Measurements from ENCODE around the gene BEST4. TPM values are rescaled to one million over a fixed set of nuclear protein-coding genes. Genes with fewer than 3 reads are reported as not detected.
A peak's percentile ranks its signal among the peaks of the same experiment; 100 is the strongest.
"Not testable (repeated sequence)": the region's sequence is repeated elsewhere in the genome, so short reads cannot be mapped to it uniquely, and the experiment has no call there.

Gene BEST4
- total RNA-seq, 8 experiments from 2014 or later: 0.13 to 0.95 (median 0.27) TPM; not detected in 1

GRCh38 chr1:44817307-44817706 lies 29.3 kb upstream of the BEST4 start:
- in situ Hi-C loops (cut with MboI; ENCODE audit: low pct_unique_long_range_greater_than_20kb in 2 of 9, low sequenced_read_pairs in 9 of 9, unreplicated experiment in 9 of 9): no loop called here
- ATAC-seq (replicated peaks in 6 of 8): no peak
- H3K27ac ChIP-seq: no peak overlapping the region

GRCh38 chr1:44815926-44816325 lies 28.0 kb upstream of the BEST4 start:
- H3K27ac ChIP-seq; in situ Hi-C loops (cut with MboI; ENCODE audit: low pct_unique_long_range_greater_than_20kb in 2 of 9, low sequenced_read_pairs in 9 of 9, unreplicated experiment in 9 of 9); ATAC-seq (replicated peaks in 6 of 8); H3K4me3 ChIP-seq: not testable (repeated sequence)
- WGBS, 10 experiments: 84 to 100% (median 92%) methylated on average over 2 to 9 of the region's 9 CpGs; no CpG with 5 or more reads in 4 of the 10 experiments
- peaks cover 16 to 28% of the 10 kb centered on the region in 2 donors for H3K4me1 ChIP-seq (replicated peaks in 1 of 2)

More at GRCh38 chr1:44817307-44817706, 29.3 kb upstream of the BEST4 start:
- WGBS, 10 experiments: 84 to 100% (median 94%) methylated on average over 2 of the region's 2 CpGs; no CpG with 5 or more reads in 1 of the 10 experiments
- no peak overlapping the region for H3K4me3 ChIP-seq
- peaks cover 16 to 28% of the 10 kb centered on the region in 2 donors for H3K4me1 ChIP-seq (replicated peaks in 1 of 2)

- peak overlapping the region in 1 of 2 donors; percentile 39 for H3K27ac ChIP-seq
- peak in 3 of 8 experiments; percentile 1 to 16 (median 10) for ATAC-seq (replicated peaks in 6 of 8)
- peaks cover 29 to 34% of the 10 kb centered on the region in 2 donors for H3K4me1 ChIP-seq (replicated peaks in 1 of 2)
- H3K4me3 ChIP-seq: peak overlapping the region; percentile 23 to 48 (median 33)
- in situ Hi-C loops (cut with MboI; ENCODE audit: low pct_unique_long_range_greater_than_20kb in 2 of 9, low sequenced_read_pairs in 9 of 9, unreplicated experiment in 9 of 9): no loop called here
- WGBS, 10 experiments: 70 to 100% (median 87%) methylated on average over 1 to 29 of the region's 48 CpGs; no CpG with 5 or more reads in 5 of the 10 experiments
These were observed 25.0 kb upstream of the BEST4 start for GRCh38 chr1:44812822-44813543.

- Histone ChIP-seq H3K4me1 (replicated peaks in 1 of 2) (peaks cover 42 to 50% of the 10 kb centered on the region in 2 donors), H3K4me3 (no peak overlapping the region), H3K27ac (no peak overlapping the region)
- 49 to 100% (median 91%) methylated on average over 1 to 8 of the region's 8 CpGs for WGBS, 10 experiments
- no peak for ATAC-seq (replicated peaks in 6 of 8)
- in situ Hi-C loops (cut with MboI; ENCODE audit: low pct_unique_long_range_greater_than_20kb in 2 of 9, low sequenced_read_pairs in 9 of 9, unreplicated experiment in 9 of 9): no loop called here
These were observed 23.3 kb upstream of the BEST4 start for GRCh38 chr1:44811234-44811633.

- H3K27ac ChIP-seq; in situ Hi-C loops (cut with MboI; ENCODE audit: low pct_unique_long_range_greater_than_20kb in 2 of 9, low sequenced_read_pairs in 9 of 9, unreplicated experiment in 9 of 9); ATAC-seq (replicated peaks in 6 of 8); H3K4me3 ChIP-seq: not testable (repeated sequence)
- peaks cover 42 to 50% of the 10 kb centered on the region in 2 donors for H3K4me1 ChIP-seq (replicated peaks in 1 of 2)
- WGBS, 10 experiments: 67 to 100% (median 94%) methylated on average over 1 to 3 of the region's 4 CpGs; no CpG with 5 or more reads in 4 of the 10 experiments
These were observed 22.8 kb upstream of the BEST4 start for GRCh38 chr1:44810762-44811105.

- 30 to 100% (median 82%) methylated on average over 1 to 7 of the region's 12 CpGs; no CpG with 5 or more reads in 3 of the 10 experiments for WGBS, 10 experiments
- in situ Hi-C loops (cut with MboI; ENCODE audit: low pct_unique_long_range_greater_than_20kb in 2 of 9, low sequenced_read_pairs in 9 of 9, unreplicated experiment in 9 of 9): no loop called here
- ATAC-seq (replicated peaks in 6 of 8): no peak
- Histone ChIP-seq H3K4me1 (replicated peaks in 1 of 2) (peaks cover 42 to 50% of the 10 kb centered on the region in 2 donors), H3K27ac (no peak overlapping the region), H3K4me3 (no peak overlapping the region)
These were observed 22.3 kb upstream of the BEST4 start for GRCh38 chr1:44810101-44810761.

- peaks cover 38 to 46% of the 10 kb centered on the region in 2 donors for H3K4me1 ChIP-seq (replicated peaks in 1 of 2)
- ATAC-seq (replicated peaks in 6 of 8): peak in 2 of 8 experiments; percentile 0 to 1
- peak overlapping the region in 2 of 5 donors; percentile 15 to 20 for H3K4me3 ChIP-seq
- in situ Hi-C loops (cut with MboI; ENCODE audit: low pct_unique_long_range_greater_than_20kb in 2 of 9, low sequenced_read_pairs in 9 of 9, unreplicated experiment in 9 of 9): no loop called here
- peak overlapping the region; percentile 74 to 95 for H3K27ac ChIP-seq
- whole genome bisulfite sequencing, 10 experiments: 0 to 100% (median 33%) methylated on average over 1 to 5 of the region's 6 CpGs; no CpG with 5 or more reads in 3 of the 10 experiments
These were observed 21.3 kb upstream of the BEST4 start for GRCh38 chr1:44808938-44809917.

GRCh38 chr1:44808063-44808937 lies 20.3 kb upstream of the BEST4 start, which contains the start of gene BTBD19:
Gene BTBD19 (plus strand): TSS chr1:44808523. CDS start chr1:44808821, 298 bp downstream.
- Histone ChIP-seq H3K27ac (peak within 1 kb of the TSS; percentile 74 to 95), H3K4me3 (peak within 1 kb of the TSS in 2 of 5 donors; percentile 15 to 20), H3K4me1 (replicated peaks in 1 of 2) (peaks cover 35 to 41% of the 10 kb centered on the region in 2 donors)
- WGBS, 10 experiments: 0 to 41% (median 9%) methylated on average over 4 to 17 of the region's 23 CpGs; no CpG with 5 or more reads in 4 of the 10 experiments
- peak; percentile 1 to 66 (median 52) for ATAC-seq (replicated peaks in 6 of 8)
- in situ Hi-C loops (cut with MboI; ENCODE audit: low pct_unique_long_range_greater_than_20kb in 2 of 9, low sequenced_read_pairs in 9 of 9, unreplicated experiment in 9 of 9): no loop called here

GRCh38 chr1:44807364-44808062 lies 19.5 kb upstream of the BEST4 start:
- Histone ChIP-seq H3K27ac (peak overlapping the region; percentile 74 to 95), H3K4me1 (replicated peaks in 1 of 2) (peaks cover 37 to 43% of the 10 kb centered on the region in 2 donors), H3K4me3 (peak overlapping the region in 1 of 5 donors; percentile 20)
- peak; percentile 20 to 79 (median 74) for ATAC-seq (replicated peaks in 6 of 8)
- 0 to 35% (median 20%) methylated on average over 1 to 10 of the region's 16 CpGs; no CpG with 5 or more reads in 3 of the 10 experiments for WGBS, 10 experiments
- in situ Hi-C loops (cut with MboI; ENCODE audit: low pct_unique_long_range_greater_than_20kb in 2 of 9, low sequenced_read_pairs in 9 of 9, unreplicated experiment in 9 of 9): no loop called here

GRCh38 chr1:44806704-44807363 lies 18.9 kb upstream of the BEST4 start, which contains the start of gene DYNLT4:
Gene DYNLT4 (minus strand): TSS chr1:44807351. CDS start chr1:44806668, 683 bp downstream.
- H3K27ac ChIP-seq: peak within 1 kb of the TSS; percentile 74 to 95
- H3K4me1 ChIP-seq (replicated peaks in 1 of 2): peaks cover 44 to 50% of the 10 kb centered on the region in 2 donors
- H3K4me3 ChIP-seq: peak within 1 kb of the TSS in 1 of 5 donors; percentile 20
- in situ Hi-C loops (cut with MboI; ENCODE audit: low pct_unique_long_range_greater_than_20kb in 2 of 9, low sequenced_read_pairs in 9 of 9, unreplicated experiment in 9 of 9): no loop called here
- no peak for ATAC-seq (replicated peaks in 6 of 8)
- 0 to 89% (median 71%) methylated on average over 1 to 7 of the region's 7 CpGs; no CpG with 5 or more reads in 3 of the 10 experiments for WGBS, 10 experiments
